ENCODE measurements around the gene FAM117A. TPM values are rescaled to one million over a fixed set of nuclear protein-coding genes. Genes with fewer than 3 reads are reported as not detected.

FAM117A gene
- polyA plus RNA-seq, 1 of the 3 experiments (the other 2 are of a cell fraction): 7.8 TPM

DNA sequence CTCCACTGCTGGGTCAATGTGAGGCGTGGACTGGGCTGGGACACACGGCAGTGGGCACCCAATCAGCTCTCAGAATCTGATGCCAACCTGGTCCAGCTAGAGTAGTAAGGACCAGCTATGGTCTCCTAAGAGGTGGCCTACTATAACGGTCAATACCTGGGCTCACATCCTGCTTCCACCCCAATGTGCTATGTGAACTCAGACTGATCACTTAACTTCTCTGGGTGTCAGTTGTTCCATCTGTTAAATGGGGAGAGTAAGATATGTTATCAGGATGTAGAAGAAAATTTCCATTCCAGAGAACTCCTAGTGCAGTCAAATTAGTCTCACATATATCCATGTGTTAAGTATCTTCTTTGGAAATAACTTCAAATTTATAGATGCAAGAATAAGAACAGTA is 14.2 kb downstream of the FAM117A start (continued):
- TF ChIP-seq, protein P1, sequence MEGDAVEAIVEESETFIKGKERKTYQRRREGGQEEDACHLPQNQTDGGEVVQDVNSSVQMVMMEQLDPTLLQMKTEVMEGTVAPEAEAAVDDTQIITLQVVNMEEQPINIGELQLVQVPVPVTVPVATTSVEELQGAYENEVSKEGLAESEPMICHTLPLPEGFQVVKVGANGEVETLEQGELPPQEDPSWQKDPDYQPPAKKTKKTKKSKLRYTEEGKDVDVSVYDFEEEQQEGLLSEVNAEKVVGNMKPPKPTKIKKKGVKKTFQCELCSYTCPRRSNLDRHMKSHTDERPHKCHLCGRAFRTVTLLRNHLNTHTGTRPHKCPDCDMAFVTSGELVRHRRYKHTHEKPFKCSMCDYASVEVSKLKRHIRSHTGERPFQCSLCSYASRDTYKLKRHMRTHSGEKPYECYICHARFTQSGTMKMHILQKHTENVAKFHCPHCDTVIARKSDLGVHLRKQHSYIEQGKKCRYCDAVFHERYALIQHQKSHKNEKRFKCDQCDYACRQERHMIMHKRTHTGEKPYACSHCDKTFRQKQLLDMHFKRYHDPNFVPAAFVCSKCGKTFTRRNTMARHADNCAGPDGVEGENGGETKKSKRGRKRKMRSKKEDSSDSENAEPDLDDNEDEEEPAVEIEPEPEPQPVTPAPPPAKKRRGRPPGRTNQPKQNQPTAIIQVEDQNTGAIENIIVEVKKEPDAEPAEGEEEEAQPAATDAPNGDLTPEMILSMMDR (IDR thresholded peaks at IDR 0.05): no peak

DNA sequence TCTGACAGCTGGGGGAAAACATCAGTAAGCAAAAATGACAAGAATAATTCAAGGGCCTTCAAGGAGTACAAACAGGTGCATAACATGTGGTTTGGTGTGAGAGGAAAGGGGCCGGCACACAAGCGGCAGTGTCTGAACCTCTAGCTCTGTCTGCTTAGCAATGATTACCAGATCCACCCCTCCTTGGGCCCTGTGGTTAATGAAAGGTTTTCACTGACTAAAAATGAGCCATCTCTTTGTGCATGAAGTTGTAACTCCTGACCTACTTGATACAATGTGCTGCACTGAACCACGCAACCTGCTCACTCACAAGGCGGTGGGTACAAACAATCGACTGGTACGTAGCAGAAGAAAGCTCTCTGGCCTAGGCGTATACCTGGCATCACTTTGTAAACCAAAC is 15.1 kb downstream of the FAM117A start:
- Histone ChIP-seq H4K20me1 (ENCODE audit: insufficient read depth) (no peaks in the 10 kb centered on the region), H3K9me3 (no peaks in the 10 kb centered on the region), H3K9ac (no peak overlapping the region), H3K27me3 (ENCODE audit: insufficient read depth) (no peaks in the 10 kb centered on the region), H3K36me3 (replicated peaks in 1 of 2; ENCODE audit: control insufficient read depth in 1 of 2, insufficient read depth in 2 of 2, low read length in 1 of 2) (no peaks in the 10 kb centered on the region), H3K4me3 (ENCODE audit: low read depth in 2 of 2, low read length in 1 of 2) (no peak overlapping the region), H3F3A (replicated peaks; ENCODE audit: insufficient read depth) (no peaks in the 10 kb centered on the region), H3K27ac (ENCODE audit: low read depth in 2 of 2, low read length in 1 of 2) (no peak overlapping the region), H3K4me2 (no peak overlapping the region), H3K79me2 (ENCODE audit: insufficient read depth) (no peaks in the 10 kb centered on the region), H2AFZ (ENCODE audit: low read depth) (no peak overlapping the region), H3K4me1 (ENCODE audit: control insufficient read depth in 1 of 2, insufficient read depth in 2 of 2, low read depth in 1 of 2, low read length in 1 of 2) (no peaks in the 10 kb centered on the region; a peak in 1 of 4 replicates), H3K9me2 (no peaks in the 10 kb centered on the region)
- TF ChIP-seq, protein P2, sequence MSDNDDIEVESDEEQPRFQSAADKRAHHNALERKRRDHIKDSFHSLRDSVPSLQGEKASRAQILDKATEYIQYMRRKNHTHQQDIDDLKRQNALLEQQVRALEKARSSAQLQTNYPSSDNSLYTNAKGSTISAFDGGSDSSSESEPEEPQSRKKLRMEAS (IDR thresholded peaks at IDR 0.05; ENCODE audit: low read depth): no peak
- TF ChIP-seq MEF2A (IDR thresholded peaks at IDR 0.05; ENCODE audit: borderline replicate concordance, low read depth) (no peak), RAD21 (IDR thresholded peaks at IDR 0.05; ENCODE audit: low read length) (no peak), TCF12 (IDR thresholded peaks at IDR 0.05) (no peak), CHD2 (IDR thresholded peaks at IDR 0.05; ENCODE audit: low read length, partially characterized antibody) (no peak), FOXJ3 (CRISPR knock-in tag; IDR thresholded peaks at IDR 0.05) (no peak), YY1 (IDR thresholded peaks at IDR 0.05; ENCODE audit: low read depth) (no peak), NFIC (IDR thresholded peaks at IDR 0.05; ENCODE audit: borderline replicate concordance) (no peak), MXI1 (IDR thresholded peaks at IDR 0.05; ENCODE audit: low read depth, low read length) (no peak), EP300 (IDR thresholded peaks at IDR 0.05; ENCODE audit: borderline replicate concordance in 1 of 2, low read depth in 1 of 2, low read length in 1 of 2) (no peak), NRF1 (IDR thresholded peaks at IDR 0.05; ENCODE audit: low read depth, low read length) (no peak), RXRA (IDR thresholded peaks at IDR 0.05; ENCODE audit: borderline replicate concordance, low read depth) (no peak), FOXM1 (IDR thresholded peaks at IDR 0.05; ENCODE audit: low read depth) (no peak), EZH2phosphoT487 (IDR thresholded peaks at IDR 0.05; ENCODE audit: borderline replicate concordance, low read depth) (no peak), GABPA (IDR thresholded peaks at IDR 0.05; ENCODE audit: low read depth) (no peak), ELF1 (IDR thresholded peaks at IDR 0.05) (no peak)
- TF ChIP-seq, protein P3, sequence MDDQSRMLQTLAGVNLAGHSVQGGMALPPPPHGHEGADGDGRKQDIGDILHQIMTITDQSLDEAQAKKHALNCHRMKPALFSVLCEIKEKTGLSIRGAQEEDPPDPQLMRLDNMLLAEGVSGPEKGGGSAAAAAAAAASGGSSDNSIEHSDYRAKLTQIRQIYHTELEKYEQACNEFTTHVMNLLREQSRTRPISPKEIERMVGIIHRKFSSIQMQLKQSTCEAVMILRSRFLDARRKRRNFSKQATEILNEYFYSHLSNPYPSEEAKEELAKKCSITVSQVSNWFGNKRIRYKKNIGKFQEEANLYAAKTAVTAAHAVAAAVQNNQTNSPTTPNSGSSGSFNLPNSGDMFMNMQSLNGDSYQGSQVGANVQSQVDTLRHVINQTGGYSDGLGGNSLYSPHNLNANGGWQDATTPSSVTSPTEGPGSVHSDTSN (IDR thresholded peaks at IDR 0.05): no peak
- TF ChIP-seq, protein P4, sequence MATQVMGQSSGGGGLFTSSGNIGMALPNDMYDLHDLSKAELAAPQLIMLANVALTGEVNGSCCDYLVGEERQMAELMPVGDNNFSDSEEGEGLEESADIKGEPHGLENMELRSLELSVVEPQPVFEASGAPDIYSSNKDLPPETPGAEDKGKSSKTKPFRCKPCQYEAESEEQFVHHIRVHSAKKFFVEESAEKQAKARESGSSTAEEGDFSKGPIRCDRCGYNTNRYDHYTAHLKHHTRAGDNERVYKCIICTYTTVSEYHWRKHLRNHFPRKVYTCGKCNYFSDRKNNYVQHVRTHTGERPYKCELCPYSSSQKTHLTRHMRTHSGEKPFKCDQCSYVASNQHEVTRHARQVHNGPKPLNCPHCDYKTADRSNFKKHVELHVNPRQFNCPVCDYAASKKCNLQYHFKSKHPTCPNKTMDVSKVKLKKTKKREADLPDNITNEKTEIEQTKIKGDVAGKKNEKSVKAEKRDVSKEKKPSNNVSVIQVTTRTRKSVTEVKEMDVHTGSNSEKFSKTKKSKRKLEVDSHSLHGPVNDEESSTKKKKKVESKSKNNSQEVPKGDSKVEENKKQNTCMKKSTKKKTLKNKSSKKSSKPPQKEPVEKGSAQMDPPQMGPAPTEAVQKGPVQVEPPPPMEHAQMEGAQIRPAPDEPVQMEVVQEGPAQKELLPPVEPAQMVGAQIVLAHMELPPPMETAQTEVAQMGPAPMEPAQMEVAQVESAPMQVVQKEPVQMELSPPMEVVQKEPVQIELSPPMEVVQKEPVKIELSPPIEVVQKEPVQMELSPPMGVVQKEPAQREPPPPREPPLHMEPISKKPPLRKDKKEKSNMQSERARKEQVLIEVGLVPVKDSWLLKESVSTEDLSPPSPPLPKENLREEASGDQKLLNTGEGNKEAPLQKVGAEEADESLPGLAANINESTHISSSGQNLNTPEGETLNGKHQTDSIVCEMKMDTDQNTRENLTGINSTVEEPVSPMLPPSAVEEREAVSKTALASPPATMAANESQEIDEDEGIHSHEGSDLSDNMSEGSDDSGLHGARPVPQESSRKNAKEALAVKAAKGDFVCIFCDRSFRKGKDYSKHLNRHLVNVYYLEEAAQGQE (IDR thresholded peaks at IDR 0.05; ENCODE audit: low read depth, low read length): no peak
- TF ChIP-seq, protein P1 (IDR thresholded peaks at IDR 0.05): no peak
- DNase-seq: no peak
- CTCF ChIA-PET: interaction anchor here (1.3 to 2.2 kb wide), 3 partner anchors 29 to 192 kb away, joined by 3 to 7 read pairs (median 3); no protein-coding TSS in a partner anchor
- POLR2A ChIA-PET: interaction anchor here (0.6 kb wide), 1 partner anchor 451 kb away, joined by 4 read pairs; no protein-coding TSS in a partner anchor
- 91% methylated on average over 7 of the region's 7 CpGs for WGBS (ENCODE audit: low lambda C conversion rate)
